H1 (cell line): Measurements from ENCODE around the gene DKK3. TPM values are rescaled to one million over a fixed set of nuclear protein-coding genes. Genes with fewer than 3 reads are reported as not detected.

ENCODE experiments used
- CTCF ChIA-PET: fragments of 300-600 bp; sonication (Branson Sonifier 250); formaldehyde crosslinking; loops from one replicate; lab custom pipeline; 2021; ENCODE audit not compliant: partially characterized antibody; lab: Charles Lee
- POLR2A ChIA-PET: fragments of 300-600 bp; sonication (Branson Sonifier 250); formaldehyde crosslinking; loops from one replicate; lab custom pipeline; 2021; ENCODE audit warnings: inconsistent platforms; ENCODE audit not compliant: partially characterized antibody; lab: Charles Lee
- DNase-seq, 2 experiments: peaks; one replicate each; pipeline versions ENCODE4 v3.0.0 to v3.0.0-alpha.2; 2010 to 2022; ENCODE audit warnings: low spot score in 2 of 2, low read depth in 1 of 2, mixed read lengths in 1 of 2
- FAIRE-seq: peaks from 2 replicates; lab custom pipeline; 2011; peaks lifted over from hg19 to GRCh38; lab: Jason Lieb, UNC
- H2AFZ ChIP-seq: 2 replicates; pipeline ENCODE4 v1.8.1; 2012; ENCODE audit warnings: low read length, inconsistent platforms
- H2AK5ac ChIP-seq: 2 replicates; pipeline ENCODE4 v1.6.1; 2013; ENCODE audit warnings: low read depth, low read length
- H2BK120ac ChIP-seq: replicated peaks from 2 replicates; pipeline ENCODE3; 2013; ENCODE audit warnings: low read depth, low read length, inconsistent platforms
- H2BK12ac ChIP-seq: 2 replicates; pipeline ENCODE4 v1.6.1; 2013; ENCODE audit warnings: low read depth, low read length
- H2BK15ac ChIP-seq: 2 replicates; pipeline ENCODE4 v1.6.1; 2013; ENCODE audit warnings: low read length
- H2BK20ac ChIP-seq: 2 replicates; pipeline ENCODE4 v1.6.1; 2013; ENCODE audit warnings: low read length
- H2BK5ac ChIP-seq: 2 replicates; pipeline ENCODE4 v1.6.1; 2013; ENCODE audit warnings: low read depth, low read length
- H3K14ac ChIP-seq: 2 replicates; pipeline ENCODE4 v1.6.1; 2013; ENCODE audit warnings: inconsistent platforms; ENCODE audit not compliant: insufficient read length
- H3K18ac ChIP-seq: 2 replicates; pipeline ENCODE4 v1.6.1; 2013; ENCODE audit warnings: low read length; ENCODE audit errors: extremely low read depth
- H3K23ac ChIP-seq: 2 replicates; pipeline ENCODE4 v1.6.1; 2013; ENCODE audit warnings: inconsistent platforms; ENCODE audit not compliant: insufficient read length
- H3K23me2 ChIP-seq: 2 replicates; pipeline ENCODE4 v1.6.1; 2013; ENCODE audit warnings: low read depth, low read length
- H3K27ac ChIP-seq: 2 replicates; pipeline ENCODE4 v1.6.1; 2011; ENCODE audit warnings: low read depth, low read length, inconsistent platforms
- H3K27me3 ChIP-seq, 4 experiments: replicated peaks in 1 of 4; 1 replicate in 1 of 4; 2 replicates in 3 of 4; pipeline versions ENCODE4 v1.6.1 to v1.8.1; 2011 to 2013; ENCODE audit warnings: low read length in 3 of 4, mild to moderate bottlenecking in 3 of 4, inconsistent platforms in 2 of 4, mixed read lengths in 2 of 4, moderate library complexity in 1 of 4; ENCODE audit not compliant: control insufficient read depth in 3 of 4, insufficient read depth in 3 of 4; ENCODE audit errors: extremely low read depth in 1 of 4
- H3K36me3 ChIP-seq, 4 experiments: 2 replicates each; pipeline versions ENCODE4 v1.6.1 to v1.8.1; 2011 to 2013; ENCODE audit warnings: mild to moderate bottlenecking in 4 of 4, low read length in 3 of 4, moderate library complexity in 2 of 4, control low read depth in 1 of 4, inconsistent platforms in 1 of 4; ENCODE audit not compliant: insufficient read depth in 4 of 4, control insufficient read depth in 2 of 4
- H3K4ac ChIP-seq: replicated peaks from 2 replicates; pipeline ENCODE3; 2013; ENCODE audit warnings: low read length, low read depth, mixed read lengths, inconsistent platforms; ENCODE audit not compliant: insufficient read length
- H3K4me1 ChIP-seq, 4 experiments: replicated peaks in 1 of 4; 1 replicate in 1 of 4; 2 replicates in 3 of 4; pipeline versions ENCODE4 v1.6.1 to v1.8.1; 2011 to 2013; ENCODE audit warnings: low read length in 3 of 4, inconsistent platforms in 2 of 4, mixed read lengths in 1 of 4; ENCODE audit not compliant: insufficient read depth in 4 of 4, control insufficient read depth in 3 of 4
- H3K4me2 ChIP-seq, 2 experiments: 2 replicates each; pipeline versions ENCODE4 v1.6.1 to v1.8.1; 2011 to 2013; ENCODE audit warnings: low read depth in 2 of 2, low read length in 2 of 2, control low read depth in 1 of 2, inconsistent platforms in 1 of 2, mild to moderate bottlenecking in 1 of 2; ENCODE audit not compliant: insufficient read depth in 1 of 2
- H3K4me3 ChIP-seq, 4 experiments: fragments of 200-600, 300-600 bp in 1 of 4; sonication (generic), shearing (Covaris generic), sonication (Bioruptor Twin) in 1 of 4; 2 replicates each; pipeline versions ENCODE4 v1.5.1 to v1.8.1; 2011 to 2016; ENCODE audit warnings: low read length in 4 of 4, low read depth in 3 of 4, control low read depth in 2 of 4, inconsistent platforms in 2 of 4, mild to moderate bottlenecking in 2 of 4, mixed read lengths in 1 of 4, moderate library complexity in 1 of 4; ENCODE audit not compliant: insufficient read depth in 2 of 4; ENCODE audit errors: extremely low read depth in 1 of 4
- H3K56ac ChIP-seq: replicated peaks from 2 replicates; pipeline ENCODE3; 2013; ENCODE audit warnings: low read depth, mild to moderate bottlenecking, mixed read lengths, low read length, inconsistent platforms; ENCODE audit not compliant: insufficient read length
- H3K79me1 ChIP-seq: 2 replicates; pipeline ENCODE4 v1.6.1; 2013; ENCODE audit warnings: low read depth, low read length, control low read depth
- H3K79me2 ChIP-seq, 2 experiments: 2 replicates each; pipeline versions ENCODE4 v1.6.1 to v1.8.1; 2012 to 2013; ENCODE audit warnings: low read length in 2 of 2, mild to moderate bottlenecking in 2 of 2, inconsistent platforms in 1 of 2; ENCODE audit not compliant: insufficient read depth in 2 of 2, control insufficient read depth in 1 of 2
- H3K9ac ChIP-seq, 4 experiments: replicated peaks in 1 of 4; 1 replicate in 1 of 4; 2 replicates in 3 of 4; pipeline versions ENCODE4 v1.6.1 to v1.8.1; 2011 to 2013; ENCODE audit warnings: low read depth in 3 of 4, low read length in 3 of 4, control low read depth in 2 of 4, mild to moderate bottlenecking in 2 of 4, moderate library complexity in 2 of 4, inconsistent platforms in 1 of 4; ENCODE audit errors: extremely low read depth in 1 of 4
- H3K9me3 ChIP-seq, 2 experiments: 2 replicates each; pipeline versions ENCODE4 v1.6.1 to v1.8.1; 2012 to 2013; ENCODE audit warnings: mild to moderate bottlenecking in 2 of 2, moderate library complexity in 2 of 2, control low read depth in 1 of 2, inconsistent platforms in 1 of 2, low read depth in 1 of 2, low read length in 1 of 2, mixed read lengths in 1 of 2; ENCODE audit not compliant: insufficient read depth in 2 of 2
- H4K20me1 ChIP-seq, 2 experiments: replicated peaks in 1 of 2; 2 replicates each; pipeline versions ENCODE3 to v1.8.1; 2011 to 2013; ENCODE audit warnings: inconsistent platforms in 2 of 2, low read length in 2 of 2, mild to moderate bottlenecking in 1 of 2; ENCODE audit not compliant: insufficient read depth in 2 of 2, control insufficient read depth in 1 of 2
- H4K5ac ChIP-seq: 2 replicates; pipeline ENCODE4 v1.6.1; 2013; ENCODE audit warnings: low read length, low read depth, mixed read lengths, inconsistent platforms; ENCODE audit not compliant: insufficient read length
- H4K8ac ChIP-seq: 2 replicates; pipeline ENCODE4 v1.8.0; 2013; ENCODE audit warnings: mild to moderate bottlenecking, moderate library complexity, low read length, inconsistent platforms; ENCODE audit not compliant: insufficient read depth; ENCODE audit errors: extremely low read depth
- H4K91ac ChIP-seq: replicated peaks from 2 replicates; pipeline ENCODE3; 2013; ENCODE audit warnings: low read length, mixed read lengths, inconsistent platforms; ENCODE audit not compliant: insufficient read length
- WGBS, 2 experiments: shearing (Covaris generic) in 1 of 2; methylation state at CpG; one replicate each; pipeline versions ENCODE4 v1.1.6 to v1.1.7; 2013 to 2015; ENCODE audit warnings: low lambda C conversion rate in 2 of 2, mixed read lengths in 2 of 2, inconsistent platforms in 1 of 2, low coverage in 1 of 2, missing lambda C conversion rate in 1 of 2; ENCODE audit not compliant: insufficient replicate concordance in 2 of 2, insufficient coverage in 1 of 2, insufficient read length in 1 of 2; ENCODE audit errors: extremely low coverage in 1 of 2, missing lambda C conversion rate in 1 of 2; 5-methylcytosine and 5-hydroxymethylcytosine counted together
- polyA plus RNA-seq, 7 experiments: library from polyadenylated mRNA; depleted of rRNA in 3 of 7; stranded (reverse) in 5 of 7; unstranded in 2 of 7; fragments of >200 nt in 5 of 7; fragments of 200-250 nt in 2 of 7; gene quantifications; 1 replicate in 5 of 7; 2 replicates in 1 of 7; 4 replicates in 1 of 7; pipeline versions ENCODE4 v1.2.1 to v1.2.3, GENCODE V29; 2011 to 2013; ENCODE audit warnings: missing spikeins in 2 of 7, mixed read lengths in 2 of 7
- total RNA-seq: library from RNA; stranded (reverse); fragmentation: NEBNext Ultra II Directional; extraction: Animal tissue kit (Norgen Biotek cat#: 25700); gene quantifications from 2 replicates; pipeline ENCODE4 v1.2.1, GENCODE V29; 2021

The DKK3 gene
- total and polyA plus RNA-seq, 2 of the 8 experiments (the other 6 are each of a cell fraction or from before 2014, with no cell fraction given), result 30.0 to 40.1 TPM

- CTCF ChIA-PET, result interaction anchor here (1.2 kb wide), 1 partner anchor 21 kb away, joined by 3 read pairs; no protein-coding TSS in a partner anchor
These were observed 7.2 kb downstream of the DKK3 start for GRCh38 chr11:12001186-12001585.

More at GRCh38 chr11:12001186-12001585, 7.2 kb downstream of the DKK3 start:
- no peak overlapping the region for H2AK5ac ChIP-seq
- no peak overlapping the region for H3K9ac ChIP-seq
- no peak overlapping the region for H4K8ac ChIP-seq
- POLR2A ChIA-PET, result interaction anchor here (1.0 kb wide), 1 partner anchor 10 kb away, joined by 3 read pairs; no protein-coding TSS in a partner anchor
- no peak overlapping the region for H2AFZ ChIP-seq
- no peaks in the 10 kb centered on the region for H3K79me2 ChIP-seq
- H4K20me1 ChIP-seq, result peaks cover 1 to 2% of the 10 kb centered on the region in 2 experiments
- H3K4me1 ChIP-seq, result no peaks in the 10 kb centered on the region
- no peaks in the 10 kb centered on the region for H3K9me3 ChIP-seq
- no peak overlapping the region for H3K18ac ChIP-seq
- 90% methylated on average over 7 of the region's 7 CpGs; no CpG with 5 or more reads in 1 of the 2 experiments for WGBS, 2 experiments
- no peaks in the 10 kb centered on the region for H3K79me1 ChIP-seq
- no peak overlapping the region for H2BK120ac ChIP-seq
- no peak overlapping the region for H4K91ac ChIP-seq
- H3K14ac ChIP-seq, result no peak overlapping the region
- DNase-seq (no peak), FAIRE-seq (no peak)
- no peak overlapping the region for H3K23ac ChIP-seq
- H2BK20ac ChIP-seq, result no peak overlapping the region
- H3K23me2 ChIP-seq, result no peaks in the 10 kb centered on the region
- no peak overlapping the region for H2BK5ac ChIP-seq
- no peak overlapping the region for H2BK12ac ChIP-seq
- H2BK15ac ChIP-seq, result no peak overlapping the region
- no peak overlapping the region for H4K5ac ChIP-seq
- H3K27me3 ChIP-seq, result no peaks in the 10 kb centered on the region
- no peak overlapping the region for H3K4ac ChIP-seq
- no peak overlapping the region for H3K4me2 ChIP-seq
- peaks cover 5 to 18% (median 12%) of the 10 kb centered on the region in 4 experiments; a peak in 6 of 8 replicates for H3K36me3 ChIP-seq
- H3K56ac ChIP-seq, result no peak overlapping the region
- no peak overlapping the region for H3K27ac ChIP-seq
- no peak overlapping the region for H3K4me3 ChIP-seq
